ENCODE measurements around the gene FHL1.

Gene FHL1

DNA sequence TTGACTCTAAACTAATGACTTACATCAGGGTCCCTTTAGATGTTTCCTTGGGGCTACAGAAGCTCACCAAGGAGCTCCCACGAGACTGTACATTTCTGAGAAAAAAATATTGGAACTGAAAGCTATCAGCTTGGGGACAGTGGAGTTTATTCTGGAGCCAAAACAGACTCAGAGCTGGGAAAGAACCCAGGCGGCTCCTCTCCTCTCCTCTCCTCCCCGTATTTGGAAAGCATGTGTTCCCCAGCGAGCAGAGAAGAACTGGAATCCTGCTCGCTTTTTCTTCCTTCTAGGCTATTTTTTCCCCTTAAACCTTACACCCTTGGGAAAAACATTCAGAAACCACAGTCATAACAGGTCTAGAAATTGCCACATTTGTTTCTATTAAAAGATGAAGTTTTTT lies 108.2 kb downstream of the FHL1 start:
- no peak for DNase-seq (ENCODE audit: low spot score)

DNA sequence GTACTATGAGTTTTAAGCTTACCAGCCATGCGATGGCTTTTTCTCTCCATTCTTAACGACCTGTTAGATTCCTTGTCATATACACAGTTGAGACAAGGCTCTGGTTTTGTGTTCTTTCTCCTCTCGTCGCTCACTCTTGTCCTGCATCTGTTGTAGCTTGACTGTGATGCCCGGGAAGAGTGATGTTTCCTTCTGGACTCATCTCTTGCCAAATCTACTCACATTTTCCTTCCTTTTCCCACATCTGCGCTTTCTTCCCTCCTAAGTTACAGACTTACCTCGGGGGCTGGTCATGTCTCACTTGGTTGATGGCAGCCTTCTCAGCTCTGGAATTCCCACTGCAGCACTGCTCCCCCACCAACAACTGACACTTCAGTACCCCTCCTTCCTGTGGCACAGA lies 108.7 kb downstream of the FHL1 start:
- DNase-seq (ENCODE audit: low spot score) = no peak

DNA sequence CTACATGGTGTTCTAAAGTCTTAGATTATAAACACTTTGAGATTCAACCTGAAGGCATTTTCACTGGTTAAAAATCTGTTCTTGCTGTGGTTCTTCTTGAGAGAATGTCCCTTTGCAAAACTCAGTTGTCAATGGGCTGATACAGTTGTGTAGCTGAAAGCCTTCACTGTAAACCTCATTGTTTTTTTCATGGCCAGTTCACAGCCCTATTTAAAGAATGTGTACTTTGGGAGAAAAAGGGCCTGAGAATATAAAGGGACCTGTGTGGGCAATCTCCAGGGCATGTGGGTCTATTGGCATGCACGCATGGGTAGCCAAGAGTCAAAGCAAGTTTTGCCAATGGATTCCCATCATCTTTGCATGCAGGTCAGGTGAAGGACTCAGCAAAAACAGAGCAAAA lies 111.6 kb downstream of the FHL1 start:
- no peak for DNase-seq (ENCODE audit: low spot score)

DNA sequence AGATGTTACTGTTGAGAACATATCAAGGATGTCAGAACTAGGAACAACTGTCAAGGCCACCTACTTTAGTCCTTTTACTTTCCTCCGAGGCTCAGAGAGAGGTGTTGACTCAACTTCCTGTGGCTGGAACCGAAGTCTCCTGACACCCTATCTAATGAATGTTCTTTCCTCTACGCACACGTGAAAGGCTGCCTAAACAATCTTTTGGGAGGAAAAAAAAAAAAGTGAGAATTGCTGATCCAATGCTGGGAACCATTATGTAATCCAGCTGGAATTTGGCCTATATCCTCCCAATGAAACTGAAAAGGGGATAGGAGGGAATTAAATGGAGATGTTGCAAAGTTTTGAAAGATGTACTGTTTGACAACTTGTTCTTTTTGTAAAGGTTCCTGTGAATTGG lies 112.2 kb downstream of the FHL1 start:
- no peak for DNase-seq (ENCODE audit: low spot score)

DNA sequence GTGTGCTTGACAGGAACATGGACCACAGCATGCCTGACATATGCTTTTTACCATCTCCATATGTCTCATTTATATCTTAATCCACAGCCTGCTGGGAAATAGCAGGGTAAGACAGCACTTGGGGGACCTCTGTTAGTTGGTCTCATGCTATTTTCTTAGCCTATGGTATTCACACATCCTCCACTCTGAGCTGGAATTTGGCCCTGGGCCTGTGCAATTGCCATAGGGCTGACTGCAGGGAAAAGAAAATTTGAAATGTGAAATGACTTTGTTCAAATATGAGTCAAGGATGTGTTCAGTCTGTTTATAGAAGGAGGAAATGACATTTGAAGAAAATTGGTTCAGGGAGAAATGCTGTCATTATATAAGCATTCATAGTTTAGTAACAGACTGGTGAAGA lies 113.4 kb downstream of the FHL1 start:
- DNase-seq (ENCODE audit: low spot score) = no peak
